Endothelial cell of umbilical vein (primary cell): ENCODE results near the gene METTL9.

Experiments used
- CTCF ChIP-seq, 2 donors: IDR thresholded peaks; 1 replicate in 1 of 2; 2 replicates in 1 of 2; pipeline ENCODE4 v1.5.1; 2011; ENCODE audit warnings: low read length in 2 of 2, mild to moderate bottlenecking in 2 of 2, moderate library complexity in 2 of 2, control low read depth in 1 of 2, inconsistent platforms in 1 of 2, low read depth in 1 of 2; ENCODE audit not compliant: insufficient read depth in 1 of 2; ENCODE audit errors: extremely low read depth in 1 of 2
- FOS ChIP-seq: IDR thresholded peaks from 2 replicates; pipeline ENCODE4 v1.6.1; 2011; ENCODE audit warnings: mild to moderate bottlenecking, low read length, moderate library complexity, borderline replicate concordance; ENCODE audit not compliant: insufficient read depth
- MAX ChIP-seq: IDR thresholded peaks from 2 replicates; pipeline ENCODE4 v1.6.1; 2011; ENCODE audit not compliant: insufficient read depth, insufficient read length
- POLR2AphosphoS5 ChIP-seq: IDR thresholded peaks from 2 replicates; pipeline ENCODE4 v1.6.1; 2012; ENCODE audit warnings: low read depth, mild to moderate bottlenecking, control low read depth, low read length, moderate library complexity; ENCODE audit not compliant: insufficient read depth

- TF ChIP-seq CTCF (IDR thresholded peaks at IDR 0.05; ENCODE audit: extremely low read depth in 1 of 2, insufficient read depth in 1 of 2, low read depth in 1 of 2, low read length in 2 of 2) (no peak), FOS (no peak), POLR2AphosphoS5 (no peak), MAX (no peak)
These were observed 8.6 kb upstream of the METTL9 start for GRCh38 chr16:21590796-21591195.
